ENCODE results near the gene SCO1.
A peak's percentile ranks its signal among the peaks of the same experiment; 100 is the strongest.

SCO1 gene

DNA sequence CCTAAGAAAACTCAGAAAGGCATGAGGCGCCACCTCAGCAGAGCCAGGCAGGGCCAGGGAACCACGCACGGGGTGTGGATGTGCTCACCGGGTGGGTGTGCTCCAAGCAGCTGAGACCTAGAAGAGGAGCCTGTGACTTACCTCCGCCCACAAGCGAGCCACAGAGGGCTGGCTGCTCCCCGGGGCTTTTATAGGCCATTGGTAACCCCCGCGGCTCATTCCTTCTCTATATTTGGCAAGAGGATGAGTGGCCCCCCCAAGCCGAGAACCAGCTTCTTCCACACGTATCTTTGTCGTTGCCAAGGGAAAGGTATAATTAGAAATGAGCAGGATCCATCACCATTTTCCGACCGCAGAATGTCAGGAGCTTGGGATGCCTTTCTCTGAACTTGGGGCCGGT, 40.2 kb downstream of the SCO1 start, which contains the start of gene MYH3:
TSS of gene MYH3 (minus strand) at position 162 of the 400 bp plus-strand sequence. CDS start 2,245 bp downstream, outside the sequence.
- no peak for DNase-seq (ENCODE audit: low read depth in 3 of 3, low spot score in 1 of 3)

DNA sequence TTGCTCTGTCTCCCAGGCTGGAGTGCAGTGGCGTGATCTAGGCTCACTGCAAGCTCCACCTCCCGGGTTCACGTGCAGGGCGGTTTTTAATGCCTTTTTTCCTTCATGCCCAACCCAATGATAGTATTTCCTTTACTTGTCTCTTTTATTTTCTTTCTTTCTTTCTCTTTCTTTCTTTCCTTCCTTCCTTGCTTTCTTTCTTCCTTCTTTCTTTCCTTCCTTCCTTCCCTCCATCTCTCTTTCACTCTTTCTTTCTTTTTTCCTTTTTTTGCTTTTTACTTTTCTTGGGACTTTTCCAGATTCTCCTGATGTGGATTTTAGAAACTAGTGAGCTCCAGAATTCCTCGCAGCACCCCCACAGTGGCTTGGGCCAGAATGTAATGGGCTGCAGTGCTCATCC, 43.3 kb downstream of the SCO1 start:
- no peak for DNase-seq (ENCODE audit: low read depth in 3 of 3, low spot score in 1 of 3)

DNA sequence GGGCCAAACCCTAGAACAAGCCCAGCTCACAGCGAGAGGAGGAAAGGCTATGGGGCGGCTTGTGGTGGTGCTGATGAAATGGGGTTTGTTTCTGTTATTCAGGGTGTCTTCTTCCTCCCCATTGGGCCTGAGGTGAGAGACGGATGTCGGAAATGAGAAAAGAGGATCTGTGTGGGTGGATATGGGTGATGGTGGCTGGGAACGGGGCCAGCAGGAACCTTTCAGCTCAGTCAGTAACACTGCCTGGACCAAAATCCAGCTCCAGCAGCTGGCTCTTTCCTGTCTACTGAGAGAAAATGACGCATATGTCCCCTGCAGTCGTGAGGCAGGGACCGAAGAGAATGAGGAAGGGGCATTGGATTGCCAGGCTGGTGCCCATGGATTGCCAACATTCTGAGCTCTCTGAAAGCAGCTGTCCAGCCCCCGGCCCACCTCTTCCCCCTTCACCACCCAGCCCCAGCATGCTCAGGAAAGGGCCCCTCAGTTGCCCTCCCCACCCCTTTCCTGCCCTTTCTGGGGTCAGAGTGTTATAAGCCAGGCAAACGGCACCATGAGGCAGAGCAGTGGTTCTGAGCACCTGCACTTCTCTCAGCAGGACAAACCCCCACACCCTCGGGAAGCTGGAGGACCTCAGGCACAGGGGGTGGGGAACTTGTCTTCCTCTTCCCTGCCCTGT, 44.2 kb downstream of the SCO1 start:
- DNase-seq (ENCODE audit: low read depth in 3 of 3, low spot score in 1 of 3) = no peak

DNA sequence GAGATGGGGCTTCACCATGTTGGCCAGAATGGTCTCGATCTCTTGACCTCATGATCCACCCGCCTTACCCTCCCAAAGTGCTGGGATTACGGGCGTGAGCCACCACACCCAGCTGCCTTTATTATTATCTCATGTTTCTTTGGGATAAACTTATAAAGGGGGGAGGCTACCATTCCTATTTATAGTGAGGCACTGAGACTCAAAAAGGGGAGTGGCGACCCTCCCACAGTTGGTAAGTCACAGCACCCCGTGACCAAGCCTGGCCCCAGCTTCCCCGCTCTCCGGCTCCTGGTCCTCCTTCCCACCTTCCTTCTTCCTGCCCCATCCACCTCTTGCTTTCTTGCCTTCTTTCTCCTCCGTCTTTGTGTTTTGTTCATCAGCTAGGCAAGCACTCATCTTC, 45.4 kb downstream of the SCO1 start:
- no peak for DNase-seq (ENCODE audit: low read depth in 3 of 3, low spot score in 1 of 3)

DNA sequence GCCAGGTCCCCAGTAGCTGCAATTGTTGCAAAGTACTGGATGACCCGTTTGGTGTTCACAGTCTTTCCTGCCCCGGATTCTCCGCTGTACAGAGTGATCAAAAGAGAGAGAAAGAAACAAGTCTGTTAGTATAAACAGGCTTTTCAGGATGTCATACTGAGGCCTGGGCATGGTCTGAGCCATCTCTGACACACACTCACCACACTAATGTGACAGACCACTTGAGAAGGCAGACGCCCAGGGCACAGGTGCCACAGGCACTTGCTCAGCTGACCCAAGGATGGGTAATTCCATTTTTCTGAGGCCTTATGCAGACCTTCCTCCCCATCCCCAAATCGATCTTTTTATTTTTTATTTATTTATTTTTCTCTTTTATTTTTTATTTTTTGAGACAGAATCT, 47.7 kb downstream of the SCO1 start:
- DNase-seq (ENCODE audit: low read depth in 3 of 3, low spot score in 1 of 3) = no peak

DNA sequence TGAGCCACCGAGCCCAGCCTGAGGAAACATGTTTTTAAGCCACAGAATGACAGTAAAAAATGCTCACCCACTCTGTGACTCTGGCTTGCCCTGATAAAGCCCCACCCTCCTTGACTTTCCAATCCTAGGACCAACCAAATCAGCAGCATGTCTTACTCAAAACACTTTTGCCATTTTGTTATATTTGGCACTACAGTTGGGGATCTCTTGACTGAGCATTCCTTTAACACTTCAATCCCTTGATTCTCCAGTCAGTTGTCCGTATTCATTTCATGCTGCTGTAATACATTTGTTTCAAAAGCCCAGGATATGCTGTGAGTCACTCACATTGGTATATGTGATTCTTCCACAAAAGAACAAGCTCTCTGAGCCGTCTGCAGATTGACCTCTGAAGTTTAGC, 48.4 kb downstream of the SCO1 start:
- DNase-seq (ENCODE audit: low read depth in 3 of 3, low spot score in 1 of 3) = no peak

DNA sequence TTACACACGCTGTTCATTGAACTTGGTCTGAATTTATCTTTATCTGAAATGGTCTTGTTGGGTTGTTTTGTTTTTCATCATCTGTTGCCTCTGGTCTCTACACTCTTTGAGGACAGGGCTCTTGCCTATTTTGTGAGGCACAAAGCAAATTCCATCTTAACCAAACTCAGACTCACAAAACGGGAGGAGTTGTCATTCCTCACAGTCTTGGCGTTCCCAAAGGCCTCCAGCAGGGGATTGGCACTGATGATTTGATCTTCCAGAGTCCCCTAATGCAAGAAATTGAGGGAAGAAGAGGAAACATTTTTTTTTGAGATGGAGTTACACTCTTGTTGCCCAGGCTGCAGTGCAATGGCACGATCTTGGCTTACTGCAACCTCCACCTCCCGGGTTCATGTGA, 49.0 kb downstream of the SCO1 start:
- DNase-seq (ENCODE audit: low read depth in 3 of 3, low spot score in 1 of 3) = no peak

DNA sequence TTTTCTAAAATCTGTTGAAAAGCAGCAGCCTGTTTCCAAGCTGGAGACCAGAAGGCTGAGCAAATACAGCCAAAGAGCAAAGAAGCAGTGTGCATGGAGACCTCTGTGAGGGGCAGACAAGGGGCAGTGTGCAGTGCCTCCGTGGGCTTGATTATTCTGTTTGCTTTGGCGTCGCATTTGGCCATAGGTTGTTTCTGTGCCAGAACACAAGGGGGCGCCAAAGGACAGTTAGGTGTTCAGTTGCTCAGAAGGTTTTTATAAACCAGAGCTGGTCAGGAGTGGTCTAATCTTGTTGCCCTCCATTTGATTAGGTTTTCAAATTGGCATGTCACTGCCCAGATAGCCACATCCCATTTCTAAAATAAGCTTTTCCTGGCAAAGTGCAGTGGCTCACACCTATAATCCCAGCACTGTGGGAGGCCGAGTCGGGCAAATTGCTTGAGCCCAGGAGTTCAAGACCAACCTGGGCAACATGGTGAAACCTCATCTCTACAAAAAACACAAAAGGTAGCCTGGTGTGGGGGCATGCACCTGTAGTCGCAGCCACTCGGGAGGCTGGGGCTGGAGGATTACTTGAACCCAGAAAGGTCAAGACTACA, 50.8 kb downstream of the SCO1 start:
- DNase-seq (ENCODE audit: low read depth in 3 of 3, low spot score in 1 of 3) = peak; percentile 45 to 64 (median 45)

DNA sequence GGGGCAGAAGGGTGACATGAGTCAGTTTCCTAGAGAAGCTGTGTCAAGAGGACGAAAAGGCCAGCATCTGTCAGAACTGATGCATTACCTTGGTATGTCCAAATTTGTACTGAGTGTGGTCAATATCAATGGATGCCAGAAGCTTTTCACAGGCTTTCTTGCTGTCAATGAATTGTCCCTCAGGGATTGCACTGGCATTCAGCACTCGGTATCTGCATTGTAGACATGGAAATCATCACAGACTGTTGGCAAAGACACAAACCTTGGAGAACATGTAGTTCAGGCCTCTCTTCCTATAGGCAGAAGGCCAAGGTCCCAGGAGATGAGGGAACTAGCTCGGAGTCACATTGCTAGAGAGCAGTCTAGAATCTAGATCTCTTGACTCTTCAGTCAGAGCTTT, 56.9 kb downstream of the SCO1 start:
- no peak for DNase-seq (ENCODE audit: low read depth in 3 of 3, low spot score in 1 of 3)

DNA sequence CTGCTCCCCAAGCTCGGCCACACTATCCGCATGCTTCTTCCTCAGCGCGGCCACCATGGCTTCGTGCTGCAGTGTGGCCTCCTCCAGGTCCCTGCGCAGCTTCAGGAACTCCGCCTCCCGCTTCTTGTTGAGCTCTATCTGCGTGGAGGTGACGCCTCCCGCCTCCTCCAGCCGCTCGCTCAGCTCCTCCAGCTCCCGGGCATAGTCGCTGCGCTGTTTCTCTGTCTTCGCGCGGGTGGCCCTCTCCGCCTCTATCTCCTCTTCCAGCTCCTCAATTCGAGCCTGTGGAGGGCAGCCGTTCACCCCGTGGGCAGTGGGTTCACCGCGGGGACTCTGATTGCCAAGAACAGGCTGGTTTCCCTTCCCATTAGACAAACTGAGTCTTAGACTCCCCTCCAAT, 59.2 kb downstream of the SCO1 start:
- DNase-seq (ENCODE audit: low read depth in 3 of 3, low spot score in 1 of 3) = no peak

DNA sequence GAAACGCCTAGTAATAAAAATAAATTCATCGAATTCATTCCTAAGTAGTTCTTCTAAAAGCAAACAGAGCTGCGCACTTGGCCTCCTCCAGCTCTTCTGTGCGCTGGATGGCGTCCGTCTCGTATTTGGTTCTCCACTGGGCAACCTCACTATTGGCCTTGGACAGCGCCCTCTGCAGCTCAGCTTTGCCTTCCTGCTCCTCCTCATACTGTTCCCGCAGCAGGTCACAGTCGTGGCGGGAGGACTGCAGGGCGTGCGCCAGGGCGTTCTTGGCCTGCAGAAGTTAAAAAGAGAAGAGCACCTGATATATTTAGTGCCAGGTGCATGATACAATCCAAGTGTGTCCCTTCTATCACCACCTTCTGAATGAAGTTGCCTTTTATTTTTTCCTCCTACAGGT, 62.0 kb downstream of the SCO1 start:
- DNase-seq (ENCODE audit: low read depth in 3 of 3, low spot score in 1 of 3) = no peak

DNA sequence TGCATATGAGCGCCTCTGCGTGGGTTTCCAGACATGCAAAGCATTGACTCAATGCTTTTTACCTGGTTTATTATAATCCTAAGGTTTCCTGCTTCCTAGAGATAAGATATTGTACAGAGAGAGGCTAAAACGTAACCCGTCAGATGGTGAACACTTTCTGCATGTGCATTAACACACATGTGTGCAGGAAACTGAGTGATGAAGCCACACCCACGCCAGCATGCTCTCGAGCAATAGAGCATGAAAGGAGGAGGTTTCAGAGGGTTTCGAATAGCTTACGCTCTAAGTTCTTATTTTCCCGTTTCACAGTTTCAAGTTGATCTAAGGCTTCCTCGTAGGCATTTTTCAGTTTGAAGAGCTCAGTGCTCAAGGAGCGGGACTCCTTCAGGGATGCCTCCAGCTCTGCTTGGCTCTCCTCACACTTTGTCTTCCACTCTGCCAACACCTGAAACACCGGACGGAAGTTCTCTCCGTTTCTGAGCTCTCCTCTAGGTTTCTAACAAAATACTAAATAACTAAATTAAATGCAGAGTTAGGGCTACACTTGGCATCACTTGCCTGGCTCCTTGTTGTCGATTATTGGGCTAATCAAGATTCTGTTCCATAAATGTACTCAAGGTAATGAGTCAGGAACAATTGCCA, 63.5 kb downstream of the SCO1 start:
- no peak for DNase-seq (ENCODE audit: low read depth in 3 of 3, low spot score in 1 of 3)

DNA sequence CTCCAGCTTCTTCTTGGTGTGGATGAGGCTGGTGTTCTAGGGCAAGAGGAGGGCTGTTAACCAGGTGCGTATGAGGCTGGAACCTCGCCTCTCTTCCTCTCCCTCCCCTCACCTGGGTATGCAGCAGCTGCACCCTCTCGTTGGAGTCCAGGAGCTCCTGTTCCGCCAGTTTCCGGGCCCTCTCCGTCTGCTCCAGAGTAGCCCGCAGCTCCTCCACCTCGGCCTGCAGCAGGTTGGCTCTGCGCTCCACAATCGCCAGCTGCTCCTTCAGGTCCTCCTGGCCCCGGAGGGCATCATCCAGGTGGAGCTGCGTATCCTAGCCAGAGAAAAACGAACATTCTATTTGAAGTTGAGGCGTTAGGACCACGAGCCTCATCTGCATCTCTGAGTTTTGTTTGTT, 65.6 kb downstream of the SCO1 start:
- DNase-seq (ENCODE audit: low read depth in 3 of 3, low spot score in 1 of 3) = no peak

DNA sequence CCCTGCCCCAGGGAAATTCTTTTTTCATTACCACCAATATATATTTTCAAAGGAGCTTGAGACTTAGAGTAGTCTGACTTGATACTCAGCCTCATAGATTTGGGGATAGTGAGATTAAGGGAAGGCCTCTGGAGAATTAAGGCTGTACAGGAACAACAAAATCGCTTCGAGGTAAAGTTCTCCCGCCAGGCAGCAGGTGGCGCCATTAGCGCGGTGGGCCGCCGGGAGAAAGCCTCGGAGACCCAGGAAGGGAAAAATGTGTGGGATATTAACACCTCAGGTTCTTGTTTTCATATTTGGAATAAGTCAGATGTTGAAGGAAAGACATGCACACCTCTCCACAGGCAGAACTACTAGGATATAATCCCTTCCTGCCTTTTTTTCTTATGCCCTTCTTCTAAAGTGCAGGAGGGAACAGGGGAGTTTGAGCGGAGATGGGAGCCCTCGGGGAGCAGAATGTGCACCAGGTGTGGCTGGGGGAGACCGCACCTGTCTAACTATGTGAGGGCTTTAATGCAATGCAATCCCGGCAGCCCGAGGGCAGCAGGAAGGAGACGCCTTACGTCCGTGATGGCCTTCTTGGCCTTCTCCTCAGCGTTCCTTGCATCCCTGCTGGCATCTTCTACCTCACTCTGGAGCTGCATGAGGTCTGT, 66.2 kb downstream of the SCO1 start:
- no peak for DNase-seq (ENCODE audit: low read depth in 3 of 3, low spot score in 1 of 3)

DNA sequence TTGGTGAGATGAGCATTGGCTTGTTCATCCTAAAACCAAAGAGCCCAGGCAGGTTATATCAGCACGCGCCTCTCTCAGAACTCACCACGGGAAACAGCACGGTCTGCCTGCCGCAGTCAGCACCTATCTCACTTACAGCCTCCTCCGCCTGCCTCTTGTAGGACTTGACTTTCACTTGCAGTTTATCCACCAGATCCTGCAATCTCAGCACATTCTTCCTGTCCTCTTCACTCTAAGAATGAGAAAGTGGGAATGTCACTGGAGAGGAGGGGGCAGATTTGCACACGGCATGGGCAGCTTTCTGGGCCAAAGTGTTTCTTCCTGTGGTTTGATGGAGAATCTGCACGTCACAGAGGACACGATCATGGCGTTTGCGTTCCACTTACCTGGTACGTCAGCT, 67.6 kb downstream of the SCO1 start:
- no peak for DNase-seq (ENCODE audit: low read depth in 3 of 3, low spot score in 1 of 3)

DNA sequence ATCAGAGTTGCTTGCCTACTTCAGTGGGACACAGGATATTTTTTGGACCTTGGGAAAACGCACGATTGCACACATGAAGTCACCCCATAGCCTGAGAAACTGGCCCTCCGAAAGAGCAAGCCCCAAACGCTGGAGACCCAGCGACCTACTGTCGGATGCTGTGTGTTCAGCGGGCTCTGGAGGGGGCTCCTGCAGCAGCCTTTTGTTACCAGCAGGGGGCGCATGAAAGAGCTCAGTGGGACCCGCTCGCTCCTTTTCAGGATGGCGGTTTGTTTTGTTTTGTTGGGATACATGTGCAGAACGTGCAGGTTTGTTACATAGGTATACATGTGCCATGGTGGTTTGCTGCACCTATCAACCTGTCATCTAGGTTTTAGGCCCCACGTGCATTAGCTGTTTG, 68.6 kb downstream of the SCO1 start:
- no peak for DNase-seq (ENCODE audit: low read depth in 3 of 3, low spot score in 1 of 3)

DNA sequence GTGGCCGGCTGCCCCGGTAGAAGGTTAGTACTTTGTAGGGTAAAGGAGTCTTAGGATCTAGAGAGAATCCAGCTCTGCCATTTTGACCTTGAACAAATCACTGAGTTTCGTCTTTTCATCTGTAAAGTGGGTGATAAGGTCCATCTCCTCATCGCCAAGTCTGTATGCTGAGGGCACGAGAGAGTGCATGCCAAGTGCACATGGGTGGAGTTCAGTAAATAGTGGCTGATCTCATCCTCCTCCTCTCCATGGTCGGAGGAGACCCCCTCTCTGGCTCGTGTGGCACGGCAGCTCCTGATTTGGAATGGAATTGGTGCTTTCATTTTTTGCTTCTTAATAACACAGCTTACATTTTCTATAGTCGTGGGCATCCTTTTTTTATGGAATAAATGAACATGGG, 70.9 kb downstream of the SCO1 start:
- DNase-seq (ENCODE audit: low read depth in 3 of 3, low spot score in 1 of 3) = no peak

DNA sequence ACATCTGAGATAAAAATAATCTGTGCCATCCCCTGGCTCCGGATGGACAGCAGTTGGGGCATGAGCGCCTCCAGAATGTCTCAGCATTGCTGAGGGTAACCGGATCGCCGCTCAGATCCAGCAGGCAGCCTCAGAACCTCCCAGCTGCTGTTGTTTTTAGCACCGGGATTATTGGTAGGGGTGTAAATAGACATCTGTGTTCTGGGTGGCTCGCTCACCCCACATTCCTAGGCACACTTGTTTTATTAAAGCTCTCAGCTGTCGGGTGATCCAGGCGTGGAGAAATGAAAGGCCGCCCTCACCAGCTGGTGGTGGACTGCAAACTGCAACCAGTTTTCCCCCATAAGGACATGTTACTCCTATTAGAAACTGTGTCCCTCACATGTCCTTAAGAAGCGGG, 72.4 kb downstream of the SCO1 start:
- DNase-seq (ENCODE audit: low read depth in 3 of 3, low spot score in 1 of 3) = no peak

DNA sequence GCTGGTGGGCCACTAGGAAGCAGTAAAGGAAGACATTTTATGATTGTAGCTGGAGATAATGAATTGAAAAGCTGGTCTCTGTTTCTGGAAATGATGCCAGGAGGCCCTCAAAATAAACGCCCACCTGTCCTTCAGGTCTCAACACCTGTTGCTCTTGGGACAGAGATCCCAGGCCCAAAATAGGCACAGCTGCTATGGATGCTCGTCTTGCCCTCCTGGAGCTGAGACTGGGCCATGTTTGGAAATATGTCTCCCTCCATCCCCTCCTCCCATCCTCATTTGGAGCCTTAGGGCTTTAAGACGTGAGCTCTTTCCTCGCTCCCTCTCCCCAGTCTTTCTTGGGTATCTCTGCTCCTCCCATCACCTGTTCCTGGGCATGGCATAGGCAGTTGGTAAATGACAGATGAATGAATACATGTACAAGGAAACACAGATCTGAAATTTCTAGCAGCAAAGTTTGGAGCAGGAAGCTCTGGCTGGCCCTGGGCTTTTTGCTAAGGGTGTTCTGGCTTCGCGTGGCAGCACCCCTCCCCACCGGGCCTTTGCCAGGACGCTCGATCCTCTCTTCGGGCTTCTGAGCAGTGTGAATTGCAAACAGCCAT, 73.5 kb downstream of the SCO1 start:
- no peak for DNase-seq (ENCODE audit: low read depth in 3 of 3, low spot score in 1 of 3)

DNA sequence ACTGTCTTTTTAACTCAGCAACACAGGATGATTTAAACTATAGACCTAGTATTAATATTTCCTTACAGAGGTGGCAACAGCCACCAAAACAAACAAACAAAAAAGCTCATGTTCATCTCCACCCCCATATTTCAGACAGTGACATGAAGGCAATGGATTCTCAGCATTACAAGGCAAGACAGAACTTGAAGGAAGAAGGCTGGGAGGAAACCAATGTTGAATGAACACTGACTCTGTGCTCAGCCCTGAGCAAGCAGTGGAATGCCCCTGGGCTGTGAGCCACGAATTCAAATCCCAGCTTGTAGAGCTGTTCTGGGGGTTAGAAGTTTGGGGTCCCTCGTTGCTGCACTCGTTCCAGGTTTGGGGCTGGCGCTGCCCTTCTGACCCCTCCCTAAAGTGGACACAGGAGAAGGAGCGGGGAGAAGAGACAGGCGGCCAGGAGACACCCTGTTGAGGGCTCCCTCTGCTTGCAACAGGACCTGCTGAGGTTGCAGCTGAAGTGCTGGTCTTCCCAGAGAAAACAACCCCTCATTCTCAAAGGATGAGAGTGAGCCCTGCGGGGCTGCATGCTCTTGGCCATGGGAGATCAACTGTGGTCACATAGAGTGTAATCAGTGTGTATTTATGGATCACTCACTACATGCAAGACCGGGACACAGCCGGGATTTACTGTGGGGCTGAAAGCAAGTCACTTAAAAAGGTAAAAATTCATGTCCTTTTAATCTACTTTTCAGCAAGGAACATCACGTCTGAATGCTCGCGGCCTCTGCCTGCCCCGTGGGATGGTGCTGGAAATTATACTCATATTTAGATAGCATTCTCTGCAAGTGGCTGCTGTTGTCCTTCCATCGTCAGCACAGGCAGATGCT, 74.5 kb downstream of the SCO1 start:
- DNase-seq (ENCODE audit: low read depth in 3 of 3, low spot score in 1 of 3) = no peak
